Activated CD8-positive, alpha-beta memory T cell treated with anti-CD3 and anti-CD28 coated beads for 24 hours (primary cell): ENCODE data around the gene NDUFB10.

ENCODE experiments used
- DNase-seq: peaks from one replicate; pipeline ENCODE4 v3.0.0-alpha.2; 2020

Gene NDUFB10

DNA sequence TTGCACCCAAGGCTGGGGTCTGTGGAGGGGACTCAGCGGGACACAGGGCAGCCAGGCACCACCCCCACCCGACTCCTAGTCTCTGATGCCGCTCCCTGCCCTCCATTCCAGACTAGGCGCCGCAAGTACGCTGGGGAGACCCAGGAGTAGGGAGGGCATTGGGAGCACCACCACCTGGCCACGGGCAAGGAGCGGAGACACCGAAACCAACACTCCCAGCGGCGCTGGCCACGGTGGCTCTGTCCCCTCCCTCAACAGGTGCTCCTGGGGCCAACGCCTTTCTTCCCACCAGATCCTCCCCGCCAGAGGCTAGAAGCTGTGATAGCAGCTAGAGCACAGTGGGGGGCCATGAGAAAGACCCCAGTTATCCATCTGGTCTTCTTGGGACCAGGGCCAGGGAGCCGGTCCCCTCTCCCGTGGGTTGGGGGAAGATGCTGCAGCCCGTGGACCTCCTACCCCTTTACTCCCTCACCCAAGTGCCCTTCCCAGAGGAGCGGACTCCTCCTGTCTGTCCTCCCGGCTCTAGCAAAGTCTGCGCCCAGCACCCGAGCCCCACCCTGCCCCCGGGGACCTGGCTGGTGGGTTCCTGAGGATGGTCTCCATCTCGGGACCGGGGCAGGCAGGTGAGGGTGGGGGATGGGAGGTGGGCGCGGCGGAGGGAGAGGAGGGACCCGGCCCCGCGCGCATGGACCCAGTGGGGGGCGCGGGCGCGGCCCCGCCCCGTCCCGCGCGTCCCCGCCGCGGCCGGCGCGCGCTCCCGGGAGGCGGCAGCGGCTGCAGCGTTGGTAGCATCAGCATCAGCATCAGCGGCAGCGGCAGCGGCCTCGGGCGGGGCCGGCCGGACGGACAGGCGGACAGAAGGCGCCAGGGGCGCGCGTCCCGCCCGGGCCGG is 30.1 kb downstream of the NDUFB10 start, which contains the start of gene SYNGR3:
Gene SYNGR3 (plus strand): TSS at position 762 of the 892 bp plus-strand sequence. CDS start 133 bp downstream, outside the sequence.
- DNase-seq: no peak

GRCh38 chr16:1990101-1990350 is 30.7 kb downstream of the NDUFB10 start:
- no peak for DNase-seq

DNA sequence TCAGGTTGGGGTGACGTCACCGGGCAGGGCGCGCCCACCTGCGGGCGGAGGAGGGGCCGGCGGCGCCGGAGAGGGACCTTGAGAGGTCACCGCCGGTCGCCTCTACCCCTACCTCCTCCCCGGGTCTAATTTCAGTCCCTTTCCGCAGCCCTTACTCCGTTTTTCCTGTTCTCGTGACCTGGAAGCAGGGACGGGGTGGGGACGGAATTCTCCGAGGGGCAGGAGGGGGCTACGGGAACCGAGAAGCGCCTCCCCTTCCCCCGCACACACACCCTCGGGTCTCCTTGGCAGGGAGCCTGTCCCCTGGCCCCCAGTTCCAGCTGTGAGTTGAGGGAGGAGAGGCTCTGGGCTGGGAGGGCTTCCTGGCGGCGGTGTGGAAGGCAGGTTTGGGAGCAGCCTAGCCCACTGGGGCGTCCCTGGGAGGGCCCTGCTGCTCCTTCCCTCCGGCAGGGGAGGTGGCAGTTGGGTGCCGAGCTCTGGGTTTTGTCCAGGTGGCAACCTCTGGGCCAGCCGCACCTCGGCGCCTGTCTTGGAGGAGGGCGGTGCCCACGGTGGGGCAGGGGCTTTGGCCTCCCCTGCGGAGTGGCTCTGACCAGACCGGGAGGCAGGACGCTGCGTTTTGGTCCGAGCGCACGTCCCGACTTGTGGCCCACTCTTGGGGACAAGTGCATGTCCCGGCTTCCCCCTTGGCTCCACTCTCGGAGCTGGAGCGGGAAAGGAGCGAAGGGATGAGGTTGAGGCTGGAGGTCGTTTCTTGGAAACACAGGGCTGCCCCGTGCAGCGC is 31.2 kb downstream of the NDUFB10 start:
- no peak for DNase-seq

DNA sequence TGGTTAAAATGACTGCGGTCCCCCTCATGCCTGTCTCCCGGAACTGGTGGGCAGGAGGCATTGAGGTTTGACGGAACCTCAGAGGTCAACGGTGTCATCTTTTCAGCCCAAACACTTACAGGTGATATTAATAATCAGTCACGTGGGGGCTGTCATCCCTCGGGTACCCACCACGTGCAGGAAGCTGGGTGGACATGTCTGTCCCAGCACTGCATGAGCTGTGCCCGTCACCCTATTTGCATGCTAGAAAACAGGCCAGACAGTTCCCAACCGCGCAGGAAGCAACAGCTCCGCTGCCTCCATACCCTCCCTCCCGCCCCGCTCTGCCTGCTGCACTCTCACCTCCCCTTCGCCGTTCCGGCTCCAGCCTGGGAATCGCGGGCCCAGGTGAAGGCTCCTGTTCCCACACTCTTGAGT is 31.8 kb downstream of the NDUFB10 start:
- peak; percentile 82 for DNase-seq

DNA sequence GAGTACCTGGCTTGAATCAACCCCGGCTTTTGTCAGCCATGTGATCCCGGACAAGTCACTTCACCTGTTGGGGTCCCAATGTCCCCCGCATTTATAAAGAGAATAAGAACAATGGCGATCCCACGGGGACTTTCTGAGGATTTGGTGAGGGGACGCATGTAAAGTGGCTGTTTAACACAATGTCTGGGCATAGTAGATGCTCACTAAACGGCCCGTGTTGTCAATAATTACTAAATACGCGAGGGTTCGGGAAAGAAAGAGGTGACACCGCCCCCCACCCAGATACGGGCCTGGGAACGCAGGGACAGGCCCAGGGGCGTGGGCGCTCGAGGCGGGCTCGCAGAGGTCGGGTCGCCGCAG is 32.2 kb downstream of the NDUFB10 start:
- no peak for DNase-seq

GRCh38 chr16:1991948-1992703 is 32.8 kb downstream of the NDUFB10 start:
- DNase-seq: peak; percentile 99

GRCh38 chr16:1992704-1993317 is 33.5 kb downstream of the NDUFB10 start:
- DNase-seq: no peak

- DNase-seq: no peak
Measured at GRCh38 chr16:1993731-1994131, 34.4 kb downstream of the NDUFB10 start.

- no peak for DNase-seq
Measured at GRCh38 chr16:1997494-1998359, 38.4 kb downstream of the NDUFB10 start.

DNA sequence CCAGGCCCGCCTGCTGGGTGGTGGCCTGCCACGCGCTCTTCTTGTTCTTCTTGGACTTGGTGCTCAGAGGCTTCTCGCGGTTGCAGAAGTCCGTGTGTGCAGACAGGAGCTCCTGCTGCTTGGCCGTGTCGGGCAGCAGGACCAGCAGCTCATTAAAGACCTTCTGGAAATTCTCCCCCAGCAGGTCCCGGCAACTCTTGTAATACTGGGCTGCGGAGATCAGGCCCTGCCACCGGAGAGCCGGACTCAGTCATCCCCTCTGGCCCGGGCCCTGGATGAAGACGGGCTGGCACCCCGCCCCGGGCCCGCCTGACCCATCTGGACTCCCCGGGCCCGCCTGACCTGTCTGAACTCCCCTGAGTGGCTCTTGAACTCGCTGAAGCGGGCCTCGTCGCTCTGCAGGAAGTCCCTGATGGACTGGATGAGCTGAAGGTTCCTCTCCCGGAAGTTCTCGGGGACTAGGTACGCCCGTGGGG is 39.1 kb downstream of the NDUFB10 start:
- no peak for DNase-seq

GRCh38 chr16:1998852-1999801 is 39.8 kb downstream of the NDUFB10 start:
- no peak for DNase-seq

DNA sequence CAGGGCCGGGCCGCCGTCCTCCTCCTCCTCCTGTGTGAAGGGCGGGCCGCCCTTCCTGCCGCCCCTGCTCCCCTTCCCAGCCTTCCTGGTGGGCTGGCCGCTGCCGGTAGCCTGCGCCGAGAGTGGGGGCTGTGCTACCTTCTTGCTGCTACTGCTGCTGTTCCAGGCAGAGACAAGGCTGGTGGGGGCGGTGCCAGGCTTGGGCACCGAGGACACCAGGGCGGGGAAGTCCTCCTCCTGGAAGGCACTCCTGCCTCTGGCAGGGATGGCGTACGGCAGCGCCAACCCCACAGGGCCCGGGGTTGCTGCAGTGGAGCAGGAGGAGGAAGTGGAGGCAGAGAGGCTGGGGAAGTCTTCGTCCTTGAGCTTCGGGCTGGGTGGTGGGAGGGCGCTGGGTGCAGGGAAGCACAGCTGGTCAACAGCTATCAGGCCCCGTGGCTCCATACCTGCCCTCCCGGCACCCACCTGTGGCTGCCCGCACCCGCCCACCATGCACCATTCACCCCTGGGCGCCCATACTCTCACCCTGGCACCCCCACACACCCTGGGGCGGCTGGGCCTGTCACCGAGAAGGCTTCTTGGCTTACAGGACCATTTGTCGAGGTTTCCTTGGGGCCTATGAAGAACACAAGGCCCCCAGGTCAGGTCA is 40.7 kb downstream of the NDUFB10 start:
- no peak for DNase-seq

DNA sequence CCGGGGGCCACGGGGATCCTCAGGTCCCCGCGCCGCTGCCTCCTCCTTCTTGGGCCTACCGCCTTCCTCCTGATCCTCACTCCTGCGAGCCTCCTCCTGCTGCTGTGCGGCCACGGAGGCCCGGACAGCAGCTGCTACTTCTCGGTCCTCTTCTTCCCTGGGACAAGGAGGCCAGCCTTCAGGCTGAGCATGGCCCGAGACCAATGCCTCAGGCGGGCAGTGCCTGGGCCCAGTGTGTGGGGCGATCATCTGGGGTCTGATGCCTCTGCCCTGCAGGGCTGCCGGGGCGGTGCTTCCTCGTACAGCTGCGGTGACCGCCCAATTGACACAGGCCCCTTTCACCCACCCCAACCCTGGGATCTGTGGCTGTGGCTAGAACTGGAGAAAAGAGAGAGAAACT is 41.7 kb downstream of the NDUFB10 start:
- DNase-seq: no peak

DNA sequence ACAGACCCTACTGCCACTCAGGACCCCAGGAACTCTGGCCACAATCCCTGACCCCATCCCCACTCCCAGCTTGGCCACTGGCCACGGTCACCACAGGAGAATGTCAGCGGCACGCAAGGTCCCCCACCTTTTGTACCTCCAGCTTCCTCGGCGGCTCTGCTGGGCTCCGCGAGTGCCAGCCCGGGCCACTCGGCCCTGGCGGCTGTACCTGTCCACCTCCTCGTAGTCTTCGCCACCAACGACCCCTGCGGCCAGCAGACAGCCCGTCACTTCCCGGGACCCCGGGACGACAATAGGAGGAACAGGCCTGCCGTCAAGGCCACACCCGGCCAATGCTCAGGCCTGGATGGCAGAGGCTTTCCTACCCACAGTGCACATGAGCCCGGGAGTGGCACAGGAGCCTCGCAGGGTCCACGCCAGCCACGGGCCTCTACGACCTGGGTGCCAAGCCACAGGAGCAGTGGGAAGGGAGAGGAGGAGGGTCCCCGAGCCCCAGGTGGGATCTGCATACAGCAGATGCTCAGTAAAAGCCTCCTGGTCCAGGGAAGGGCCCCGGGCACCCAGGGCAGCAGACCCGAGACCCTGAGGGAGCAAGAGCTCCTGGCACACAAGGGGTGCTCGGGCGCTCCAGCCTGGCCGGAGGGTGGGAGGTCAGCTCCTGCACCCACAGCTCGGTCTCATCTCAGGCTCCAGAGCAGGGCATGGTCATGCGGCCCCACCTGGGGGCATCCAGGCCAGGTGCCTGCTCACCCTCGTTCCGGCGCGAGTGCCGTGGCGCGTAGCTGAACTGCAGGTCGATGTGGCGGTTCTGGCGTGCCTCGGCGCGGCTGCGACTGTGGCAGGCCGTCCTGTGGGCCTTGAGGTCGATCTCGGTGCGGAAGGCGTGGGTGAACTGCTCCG is 42.4 kb downstream of the NDUFB10 start:
- DNase-seq: no peak

- no peak for DNase-seq
Measured at GRCh38 chr16:2002406-2003230, 43.3 kb downstream of the NDUFB10 start.

GRCh38 chr16:2003231-2003826 is 44.0 kb downstream of the NDUFB10 start:
- no peak for DNase-seq

GRCh38 chr16:2003827-2004641 is 44.7 kb downstream of the NDUFB10 start:
- DNase-seq: peak; percentile 94
